ENCODE results near the gene PLA2G4A. TPM values are rescaled to one million over a fixed set of nuclear protein-coding genes. Genes with fewer than 3 reads are reported as not detected.

Gene PLA2G4A
- polyA plus RNA-seq, 1 donor from 2014 or later = not detected

DNA sequence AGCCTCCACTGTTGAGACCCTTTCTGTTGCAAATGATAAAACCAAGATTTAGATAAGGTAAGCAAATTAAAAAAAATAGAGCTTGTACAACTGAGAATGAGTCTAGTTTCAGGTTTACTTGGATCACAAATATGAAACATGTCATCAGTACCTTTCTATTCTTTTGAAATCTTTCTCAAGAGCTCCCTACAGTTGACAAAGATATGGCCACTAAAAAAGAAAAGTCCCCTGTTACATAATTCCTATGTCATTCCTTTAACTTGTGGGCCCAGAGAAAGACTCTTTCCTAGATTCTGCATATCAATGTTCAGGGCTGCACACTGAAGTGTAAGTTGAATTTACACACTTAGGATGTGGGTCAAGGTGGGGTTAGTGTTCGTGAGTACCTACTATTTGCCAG lies 168.1 kb downstream of the PLA2G4A start:
- no peaks in the 10 kb centered on the region for H3K9me3 ChIP-seq (ENCODE audit: low read length)
- no peaks in the 10 kb centered on the region for H3K79me2 ChIP-seq (replicated peaks; ENCODE audit: insufficient read depth, low read length)
- TF ChIP-seq RAD21 (conservative IDR thresholded peaks at IDR 0.05) (no peak), MXI1 (conservative IDR thresholded peaks at IDR 0.05; ENCODE audit: poor library complexity, severe bottlenecking) (no peak), SMC3 (conservative IDR thresholded peaks at IDR 0.05; ENCODE audit: poor library complexity) (no peak), EP300 (conservative IDR thresholded peaks at IDR 0.05; ENCODE audit: poor library complexity, severe bottlenecking) (no peak), EZH2 (IDR thresholded peaks at IDR 0.05; ENCODE audit: borderline replicate concordance, insufficient read depth, low read length, poor library complexity, severe bottlenecking) (no peak)
- TF ChIP-seq, protein P1, sequence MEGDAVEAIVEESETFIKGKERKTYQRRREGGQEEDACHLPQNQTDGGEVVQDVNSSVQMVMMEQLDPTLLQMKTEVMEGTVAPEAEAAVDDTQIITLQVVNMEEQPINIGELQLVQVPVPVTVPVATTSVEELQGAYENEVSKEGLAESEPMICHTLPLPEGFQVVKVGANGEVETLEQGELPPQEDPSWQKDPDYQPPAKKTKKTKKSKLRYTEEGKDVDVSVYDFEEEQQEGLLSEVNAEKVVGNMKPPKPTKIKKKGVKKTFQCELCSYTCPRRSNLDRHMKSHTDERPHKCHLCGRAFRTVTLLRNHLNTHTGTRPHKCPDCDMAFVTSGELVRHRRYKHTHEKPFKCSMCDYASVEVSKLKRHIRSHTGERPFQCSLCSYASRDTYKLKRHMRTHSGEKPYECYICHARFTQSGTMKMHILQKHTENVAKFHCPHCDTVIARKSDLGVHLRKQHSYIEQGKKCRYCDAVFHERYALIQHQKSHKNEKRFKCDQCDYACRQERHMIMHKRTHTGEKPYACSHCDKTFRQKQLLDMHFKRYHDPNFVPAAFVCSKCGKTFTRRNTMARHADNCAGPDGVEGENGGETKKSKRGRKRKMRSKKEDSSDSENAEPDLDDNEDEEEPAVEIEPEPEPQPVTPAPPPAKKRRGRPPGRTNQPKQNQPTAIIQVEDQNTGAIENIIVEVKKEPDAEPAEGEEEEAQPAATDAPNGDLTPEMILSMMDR (IDR thresholded peaks at IDR 0.05; ENCODE audit: poor library complexity, severe bottlenecking) = no peak
- no peak overlapping the region for H3K4me2 ChIP-seq (ENCODE audit: low read length)
- no peak overlapping the region for H3K27ac ChIP-seq (ENCODE audit: low read length)
- no peaks in the 10 kb centered on the region for H3K36me3 ChIP-seq (ENCODE audit: insufficient read depth, low read length)
- no peaks in the 10 kb centered on the region for H4K20me1 ChIP-seq (ENCODE audit: insufficient read depth)
- H3F3A ChIP-seq (ENCODE audit: insufficient read depth, low read length, poor library complexity, severe bottlenecking) = no peaks in the 10 kb centered on the region
- H3K9ac ChIP-seq (ENCODE audit: low read length) = no peak overlapping the region
- no peaks in the 10 kb centered on the region for H3K27me3 ChIP-seq (ENCODE audit: insufficient read depth, low read depth, low read length)
- no peak overlapping the region for H2AFZ ChIP-seq (ENCODE audit: low read depth, low read length)
- H3K4me3 ChIP-seq (ENCODE audit: low read length) = no peak overlapping the region
- no peaks in the 10 kb centered on the region for H3K9me2 ChIP-seq (ENCODE audit: insufficient read depth, low read length)

DNA sequence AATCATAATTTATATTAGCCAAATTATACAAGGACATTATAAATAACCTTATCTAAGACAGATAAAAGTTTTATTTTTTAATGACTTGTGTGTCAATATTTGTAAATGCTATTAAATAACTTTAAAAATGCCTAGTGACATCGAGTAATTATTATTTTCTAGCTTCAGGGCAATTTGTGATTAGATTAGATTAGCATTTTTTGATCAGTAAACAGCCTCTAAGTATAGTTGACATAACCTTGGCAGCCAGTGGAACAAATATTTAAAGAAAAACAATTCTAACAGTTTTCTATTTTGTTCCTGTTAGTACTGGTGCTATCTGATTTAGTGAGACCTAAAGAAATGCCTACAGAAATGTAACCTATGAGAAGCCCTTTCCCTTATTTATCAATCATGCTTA lies 169.1 kb downstream of the PLA2G4A start:
- Histone ChIP-seq H3K27ac (ENCODE audit: low read length) (no peak overlapping the region), H4K20me1 (ENCODE audit: insufficient read depth) (no peaks in the 10 kb centered on the region), H3K79me2 (replicated peaks; ENCODE audit: insufficient read depth, low read length) (no peaks in the 10 kb centered on the region), H3K4me3 (ENCODE audit: low read length) (no peak overlapping the region), H3K9me2 (ENCODE audit: insufficient read depth, low read length) (no peaks in the 10 kb centered on the region), H3K9me3 (ENCODE audit: low read length) (no peaks in the 10 kb centered on the region), H3K27me3 (ENCODE audit: insufficient read depth, low read depth, low read length) (no peaks in the 10 kb centered on the region), H3K4me2 (ENCODE audit: low read length) (no peak overlapping the region), H3K36me3 (ENCODE audit: insufficient read depth, low read length) (no peaks in the 10 kb centered on the region), H3F3A (ENCODE audit: insufficient read depth, low read length, poor library complexity, severe bottlenecking) (no peaks in the 10 kb centered on the region), H3K9ac (ENCODE audit: low read length) (no peak overlapping the region), H2AFZ (ENCODE audit: low read depth, low read length) (no peak overlapping the region)
- TF ChIP-seq, protein P1 (IDR thresholded peaks at IDR 0.05; ENCODE audit: poor library complexity, severe bottlenecking) = no peak
- TF ChIP-seq MXI1 (conservative IDR thresholded peaks at IDR 0.05; ENCODE audit: poor library complexity, severe bottlenecking) = no peak
- no peak for TF ChIP-seq EP300 (conservative IDR thresholded peaks at IDR 0.05; ENCODE audit: poor library complexity, severe bottlenecking)
- no peak for TF ChIP-seq POLR2AphosphoS5 (IDR thresholded peaks at IDR 0.05)
- TF ChIP-seq EZH2 (IDR thresholded peaks at IDR 0.05; ENCODE audit: borderline replicate concordance, insufficient read depth, low read length, poor library complexity, severe bottlenecking) = no peak
- no peak for TF ChIP-seq TAF1 (IDR thresholded peaks at IDR 0.05; ENCODE audit: low read depth)
- no peak for TF ChIP-seq RAD21 (conservative IDR thresholded peaks at IDR 0.05)
- no peak for TF ChIP-seq SMC3 (conservative IDR thresholded peaks at IDR 0.05; ENCODE audit: poor library complexity)
- TF ChIP-seq, protein P2, sequence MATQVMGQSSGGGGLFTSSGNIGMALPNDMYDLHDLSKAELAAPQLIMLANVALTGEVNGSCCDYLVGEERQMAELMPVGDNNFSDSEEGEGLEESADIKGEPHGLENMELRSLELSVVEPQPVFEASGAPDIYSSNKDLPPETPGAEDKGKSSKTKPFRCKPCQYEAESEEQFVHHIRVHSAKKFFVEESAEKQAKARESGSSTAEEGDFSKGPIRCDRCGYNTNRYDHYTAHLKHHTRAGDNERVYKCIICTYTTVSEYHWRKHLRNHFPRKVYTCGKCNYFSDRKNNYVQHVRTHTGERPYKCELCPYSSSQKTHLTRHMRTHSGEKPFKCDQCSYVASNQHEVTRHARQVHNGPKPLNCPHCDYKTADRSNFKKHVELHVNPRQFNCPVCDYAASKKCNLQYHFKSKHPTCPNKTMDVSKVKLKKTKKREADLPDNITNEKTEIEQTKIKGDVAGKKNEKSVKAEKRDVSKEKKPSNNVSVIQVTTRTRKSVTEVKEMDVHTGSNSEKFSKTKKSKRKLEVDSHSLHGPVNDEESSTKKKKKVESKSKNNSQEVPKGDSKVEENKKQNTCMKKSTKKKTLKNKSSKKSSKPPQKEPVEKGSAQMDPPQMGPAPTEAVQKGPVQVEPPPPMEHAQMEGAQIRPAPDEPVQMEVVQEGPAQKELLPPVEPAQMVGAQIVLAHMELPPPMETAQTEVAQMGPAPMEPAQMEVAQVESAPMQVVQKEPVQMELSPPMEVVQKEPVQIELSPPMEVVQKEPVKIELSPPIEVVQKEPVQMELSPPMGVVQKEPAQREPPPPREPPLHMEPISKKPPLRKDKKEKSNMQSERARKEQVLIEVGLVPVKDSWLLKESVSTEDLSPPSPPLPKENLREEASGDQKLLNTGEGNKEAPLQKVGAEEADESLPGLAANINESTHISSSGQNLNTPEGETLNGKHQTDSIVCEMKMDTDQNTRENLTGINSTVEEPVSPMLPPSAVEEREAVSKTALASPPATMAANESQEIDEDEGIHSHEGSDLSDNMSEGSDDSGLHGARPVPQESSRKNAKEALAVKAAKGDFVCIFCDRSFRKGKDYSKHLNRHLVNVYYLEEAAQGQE (IDR thresholded peaks at IDR 0.05; ENCODE audit: borderline replicate concordance) = no peak

Data from neural cell (in vitro differentiated cells).